Measurements from ENCODE around the gene MUC12. TPM values are rescaled to one million over a fixed set of nuclear protein-coding genes. Genes with fewer than 3 reads are reported as not detected.
"Not testable (repeated sequence)": the region's sequence is repeated elsewhere in the genome, so short reads cannot be mapped to it uniquely, and the experiment has no call there.

The MUC12 gene
- polyA plus RNA-seq, 1 donor (not counting 4 experiments of a cell fraction or from before 2014, with no cell fraction given), result 0.24 TPM

DNA sequence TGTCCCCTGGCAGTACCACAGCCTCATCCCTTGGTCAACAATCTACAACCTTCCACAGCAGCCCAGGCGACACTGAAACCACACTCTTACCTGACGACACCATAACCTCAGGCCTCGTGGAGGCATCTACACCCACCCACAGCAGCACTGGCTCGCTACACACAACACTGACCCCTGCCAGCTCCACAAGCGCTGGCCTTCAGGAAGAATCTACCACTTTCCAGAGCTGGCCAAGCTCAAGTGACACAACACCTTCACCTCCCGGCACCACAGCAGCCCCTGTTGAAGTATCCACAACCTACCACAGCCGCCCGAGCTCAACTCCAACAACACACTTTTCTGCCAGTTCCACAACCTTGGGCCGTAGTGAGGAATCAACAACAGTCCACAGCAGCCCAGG is 30.0 kb downstream of the MUC12 start:
- H3K4me2 ChIP-seq (ENCODE audit: control insufficient read depth, extremely low read depth, insufficient read depth, low read depth, low read length); H4K20me1 ChIP-seq (ENCODE audit: control insufficient read depth, extremely low read depth, insufficient read depth, low read length); H3K4me3 ChIP-seq (ENCODE audit: control insufficient read depth in 2 of 3, extremely low read depth in 1 of 3, insufficient read depth in 2 of 3, low read depth in 1 of 3, low read length in 3 of 3); H3K27ac ChIP-seq (ENCODE audit: control insufficient read depth, insufficient read depth, low read length); FAIRE-seq; H3K9me3 ChIP-seq (ENCODE audit: control insufficient read depth, low read depth, low read length); H3K9me1 ChIP-seq (ENCODE audit: control insufficient read depth, extremely low read depth, insufficient read depth, low read length); H3K79me2 ChIP-seq (ENCODE audit: control insufficient read depth, insufficient read depth, low read length); H3K9ac ChIP-seq (ENCODE audit: control insufficient read depth, extremely low read depth, insufficient read depth, low read length); dilution Hi-C loops (cut with MboI; ENCODE audit: extremely low pct_ligation_motif_present, low sequenced_read_pairs); H3K4me1 ChIP-seq (ENCODE audit: control insufficient read depth, extremely low read depth, insufficient read depth, low read length); H2AFZ ChIP-seq (ENCODE audit: control insufficient read depth, low read length); DNase-seq (ENCODE audit: low read depth, low spot score); H3K36me3 ChIP-seq (ENCODE audit: control insufficient read depth in 2 of 2, extremely low read depth in 1 of 2, insufficient read depth in 2 of 2, low read length in 2 of 2); H3K27me3 ChIP-seq (ENCODE audit: control insufficient read depth, extremely low read depth, insufficient read depth, low read length): not testable (repeated sequence)

DNA sequence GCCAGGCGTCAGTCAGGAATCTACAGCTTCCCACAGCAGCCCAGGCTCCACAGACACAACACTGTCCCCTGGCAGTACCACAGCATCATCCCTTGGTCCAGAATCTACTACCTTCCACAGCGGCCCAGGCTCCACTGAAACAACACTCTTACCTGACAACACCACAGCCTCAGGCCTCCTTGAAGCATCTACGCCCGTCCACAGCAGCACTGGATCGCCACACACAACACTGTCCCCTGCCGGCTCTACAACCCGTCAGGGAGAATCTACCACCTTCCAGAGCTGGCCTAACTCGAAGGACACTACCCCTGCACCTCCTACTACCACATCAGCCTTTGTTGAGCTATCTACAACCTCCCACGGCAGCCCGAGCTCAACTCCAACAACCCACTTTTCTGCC is 30.7 kb downstream of the MUC12 start:
- H3K27ac ChIP-seq (ENCODE audit: control insufficient read depth, insufficient read depth, low read length); dilution Hi-C loops (cut with MboI; ENCODE audit: extremely low pct_ligation_motif_present, low sequenced_read_pairs): not testable (repeated sequence)

DNA sequence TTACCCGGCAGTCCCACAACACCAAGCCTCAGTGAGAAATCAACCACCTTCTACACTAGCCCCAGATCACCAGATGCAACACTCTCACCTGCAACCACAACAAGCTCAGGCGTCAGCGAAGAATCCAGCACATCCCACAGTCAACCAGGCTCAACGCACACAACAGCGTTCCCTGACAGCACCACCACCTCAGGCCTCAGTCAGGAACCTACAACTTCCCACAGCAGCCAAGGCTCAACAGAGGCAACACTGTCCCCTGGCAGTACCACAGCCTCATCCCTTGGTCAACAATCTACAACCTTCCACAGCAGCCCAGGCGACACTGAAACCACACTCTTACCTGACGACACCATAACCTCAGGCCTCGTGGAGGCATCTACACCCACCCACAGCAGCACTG is 33.0 kb downstream of the MUC12 start:
- dilution Hi-C loops (cut with MboI; ENCODE audit: extremely low pct_ligation_motif_present, low sequenced_read_pairs); H3K4me1 ChIP-seq (ENCODE audit: control insufficient read depth, extremely low read depth, insufficient read depth, low read length); H3K9me1 ChIP-seq (ENCODE audit: control insufficient read depth, extremely low read depth, insufficient read depth, low read length); H3K4me3 ChIP-seq (ENCODE audit: control insufficient read depth in 2 of 3, extremely low read depth in 1 of 3, insufficient read depth in 2 of 3, low read depth in 1 of 3, low read length in 3 of 3); H3K36me3 ChIP-seq (ENCODE audit: control insufficient read depth in 2 of 2, extremely low read depth in 1 of 2, insufficient read depth in 2 of 2, low read length in 2 of 2); H3K4me2 ChIP-seq (ENCODE audit: control insufficient read depth, extremely low read depth, insufficient read depth, low read depth, low read length); H2AFZ ChIP-seq (ENCODE audit: control insufficient read depth, low read length); FAIRE-seq; H3K79me2 ChIP-seq (ENCODE audit: control insufficient read depth, insufficient read depth, low read length); H3K27ac ChIP-seq (ENCODE audit: control insufficient read depth, insufficient read depth, low read length); H4K20me1 ChIP-seq (ENCODE audit: control insufficient read depth, extremely low read depth, insufficient read depth, low read length); DNase-seq (ENCODE audit: low read depth, low spot score); H3K27me3 ChIP-seq (ENCODE audit: control insufficient read depth, extremely low read depth, insufficient read depth, low read length); H3K9ac ChIP-seq (ENCODE audit: control insufficient read depth, extremely low read depth, insufficient read depth, low read length); H3K9me3 ChIP-seq (ENCODE audit: control insufficient read depth, low read depth, low read length): not testable (repeated sequence)

More for the DNA sequence above, 30.7 kb downstream of the MUC12 start:
- FAIRE-seq; H3K9me3 ChIP-seq (ENCODE audit: control insufficient read depth, low read depth, low read length); H3K36me3 ChIP-seq (ENCODE audit: control insufficient read depth in 2 of 2, extremely low read depth in 1 of 2, insufficient read depth in 2 of 2, low read length in 2 of 2); DNase-seq (ENCODE audit: low read depth, low spot score); H3K4me1 ChIP-seq (ENCODE audit: control insufficient read depth, extremely low read depth, insufficient read depth, low read length); H3K9ac ChIP-seq (ENCODE audit: control insufficient read depth, extremely low read depth, insufficient read depth, low read length); H3K9me1 ChIP-seq (ENCODE audit: control insufficient read depth, extremely low read depth, insufficient read depth, low read length); H3K79me2 ChIP-seq (ENCODE audit: control insufficient read depth, insufficient read depth, low read length); H3K4me2 ChIP-seq (ENCODE audit: control insufficient read depth, extremely low read depth, insufficient read depth, low read depth, low read length); H4K20me1 ChIP-seq (ENCODE audit: control insufficient read depth, extremely low read depth, insufficient read depth, low read length); H2AFZ ChIP-seq (ENCODE audit: control insufficient read depth, low read length); H3K27me3 ChIP-seq (ENCODE audit: control insufficient read depth, extremely low read depth, insufficient read depth, low read length); H3K4me3 ChIP-seq (ENCODE audit: control insufficient read depth in 2 of 3, extremely low read depth in 1 of 3, insufficient read depth in 2 of 3, low read depth in 1 of 3, low read length in 3 of 3): not testable (repeated sequence)

DNA sequence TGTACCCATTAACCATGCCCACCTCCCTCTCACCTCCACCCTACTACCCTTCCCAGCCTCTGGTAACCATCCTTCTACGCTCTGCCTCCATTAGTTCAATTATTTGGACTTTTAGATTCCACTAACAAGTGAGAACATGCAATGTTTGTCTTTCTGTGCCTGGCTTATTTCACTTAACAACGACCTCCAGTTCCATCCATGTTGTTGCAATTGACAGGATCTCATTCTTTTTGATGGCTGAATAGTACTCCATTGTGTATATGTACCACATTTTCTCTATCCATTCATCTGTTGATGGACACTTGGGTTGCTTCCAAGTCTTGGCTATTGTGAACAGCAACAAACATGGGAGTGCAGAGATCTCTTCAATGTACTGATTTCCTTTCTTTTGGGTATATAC is 38.0 kb downstream of the MUC12 start:
- H2AFZ ChIP-seq (ENCODE audit: control insufficient read depth, low read length); H4K20me1 ChIP-seq (ENCODE audit: control insufficient read depth, extremely low read depth, insufficient read depth, low read length); H3K79me2 ChIP-seq (ENCODE audit: control insufficient read depth, insufficient read depth, low read length); dilution Hi-C loops (cut with MboI; ENCODE audit: extremely low pct_ligation_motif_present, low sequenced_read_pairs); DNase-seq (ENCODE audit: low read depth, low spot score); H3K9ac ChIP-seq (ENCODE audit: control insufficient read depth, extremely low read depth, insufficient read depth, low read length); H3K9me1 ChIP-seq (ENCODE audit: control insufficient read depth, extremely low read depth, insufficient read depth, low read length); FAIRE-seq; H3K9me3 ChIP-seq (ENCODE audit: control insufficient read depth, low read depth, low read length); H3K27ac ChIP-seq (ENCODE audit: control insufficient read depth, insufficient read depth, low read length); H3K4me3 ChIP-seq (ENCODE audit: control insufficient read depth in 2 of 3, extremely low read depth in 1 of 3, insufficient read depth in 2 of 3, low read depth in 1 of 3, low read length in 3 of 3); H3K27me3 ChIP-seq (ENCODE audit: control insufficient read depth, extremely low read depth, insufficient read depth, low read length); H3K4me1 ChIP-seq (ENCODE audit: control insufficient read depth, extremely low read depth, insufficient read depth, low read length); H3K4me2 ChIP-seq (ENCODE audit: control insufficient read depth, extremely low read depth, insufficient read depth, low read depth, low read length); H3K36me3 ChIP-seq (ENCODE audit: control insufficient read depth in 2 of 2, extremely low read depth in 1 of 2, insufficient read depth in 2 of 2, low read length in 2 of 2): not testable (repeated sequence)

Measured in keratinocyte (primary cell).